HepG2 (cell line): ENCODE results near the gene TTC31. TPM values are rescaled to one million over a fixed set of nuclear protein-coding genes. Genes with fewer than 3 reads are reported as not detected.
A peak's percentile ranks its signal among the peaks of the same experiment; 100 is the strongest.

Experiments used
- AKNA ChIP-seq: sonication (generic); formaldehyde crosslinking; IDR thresholded peaks from 2 replicates; pipeline ENCODE4 v1.4.0; 2020; ENCODE audit warnings: missing genetic modification reagents, borderline replicate concordance
- CAMTA2 ChIP-seq: sonication (generic); formaldehyde crosslinking; IDR thresholded peaks from 2 replicates; pipeline ENCODE4 v1.4.0; 2020; ENCODE audit warnings: mild to moderate bottlenecking, missing genetic modification reagents, borderline replicate concordance
- ETV6 ChIP-seq: sonication (generic); formaldehyde crosslinking; conservative IDR thresholded peaks from 2 replicates; pipeline ENCODE4 v1.4.0; 2020; ENCODE audit warnings: missing genetic modification reagents
- HMG20A ChIP-seq: IDR thresholded peaks from 2 replicates; pipeline ENCODE4 v1.6.1; 2016; ENCODE audit warnings: borderline replicate concordance
- HOXA5 ChIP-seq: sonication (generic); formaldehyde crosslinking; IDR thresholded peaks from 2 replicates; pipeline ENCODE4 v1.4.0; 2020; ENCODE audit warnings: missing genetic modification reagents
- NR1H2 ChIP-seq: sonication (generic); formaldehyde crosslinking; IDR thresholded peaks from 2 replicates; pipeline ENCODE4 v1.8.1; 2022; ENCODE audit warnings: low read depth, missing genetic modification reagents, borderline replicate concordance
- REXO4 ChIP-seq: sonication (generic); formaldehyde crosslinking; IDR thresholded peaks from 2 replicates; pipeline ENCODE4 v1.8.0; 2022; ENCODE audit warnings: missing genetic modification reagents, mild to moderate bottlenecking, borderline replicate concordance
- RNF219 ChIP-seq: sonication (generic); formaldehyde crosslinking; IDR thresholded peaks from 2 replicates; pipeline ENCODE4 v1.5.0; 2020; ENCODE audit warnings: mild to moderate bottlenecking, missing genetic modification reagents
- ZBTB25 ChIP-seq: IDR thresholded peaks from 2 replicates; pipeline ENCODE4 v1.6.1; 2018; ENCODE audit warnings: missing genetic modification reagents
- ZFP62 ChIP-seq: sonication (generic); formaldehyde crosslinking; IDR thresholded peaks from 2 replicates; pipeline ENCODE4 v1.4.0; 2020; ENCODE audit warnings: missing genetic modification reagents
- ZKSCAN1 ChIP-seq: fragments of 150-350 bp; IDR thresholded peaks from 2 replicates; pipeline ENCODE4 v1.6.1; 2014; ENCODE audit warnings: low read length
- ZMAT5 ChIP-seq: sonication (generic); formaldehyde crosslinking; IDR thresholded peaks from 2 replicates; pipeline ENCODE4 v1.5.0; 2020; ENCODE audit warnings: mild to moderate bottlenecking, low read depth, missing genetic modification reagents, borderline replicate concordance
- ZNF343 ChIP-seq: sonication (generic); formaldehyde crosslinking; IDR thresholded peaks from 2 replicates; pipeline ENCODE4 v1.4.0; 2020; ENCODE audit warnings: mild to moderate bottlenecking, missing genetic modification reagents
- ZNF577 ChIP-seq: sonication (generic); formaldehyde crosslinking; IDR thresholded peaks from 2 replicates; pipeline ENCODE4 v1.4.0; 2020; ENCODE audit warnings: mild to moderate bottlenecking, low read depth, missing genetic modification reagents, borderline replicate concordance
- ZNF652 ChIP-seq: IDR thresholded peaks from 2 replicates; pipeline ENCODE4 v1.6.1; 2016; ENCODE audit warnings: low read depth, borderline replicate concordance
- ZSCAN12 ChIP-seq: sonication (generic); formaldehyde crosslinking; IDR thresholded peaks from 2 replicates; pipeline ENCODE4 v1.9.0; 2021; ENCODE audit warnings: mild to moderate bottlenecking, missing genetic modification reagents
- polyA plus RNA-seq, 8 experiments: library from polyadenylated mRNA; depleted of rRNA in 3 of 8; stranded (reverse) in 7 of 8; unstranded in 1 of 8; fragments of >200 nt; fragmentation: Illumina TruSeq in 4 of 8; extraction: Trizol in 4 of 8; gene quantifications; 2 replicates each; pipeline versions ENCODE4 v1.2.1 to v1.2.3, GENCODE V29; 2011 to 2016; ENCODE audit warnings: low read depth in 4 of 8, missing spikeins in 1 of 8, mixed read lengths in 1 of 8; ENCODE audit not compliant: insufficient read depth in 1 of 8
- total RNA-seq, 5 experiments: library from RNA; depleted of rRNA; stranded (reverse); fragments of >200 nt; fragmentation: Illumina TruSeq; extraction: Trizol; gene quantifications; 2 replicates each; pipeline ENCODE4 v1.2.3, GENCODE V29; 2016; ENCODE audit warnings: low read depth in 1 of 5

The TTC31 gene
- total and polyA plus RNA-seq, 2 of the 13 experiments (the other 11 are each of a cell fraction or from before 2014, with no cell fraction given), result 28.3 to 39.5 TPM

GRCh38 chr2:74525717-74526648 is 43.1 kb downstream of the TTC31 start, which contains the start of gene DQX1 (continued):
- TF ChIP-seq RNF219 (CRISPR knock-in tag) (no peak), HMG20A (no peak), ETV6 (CRISPR knock-in tag) (peak; percentile 44; the same call in 1 of the 2 replicates), ZKSCAN1 (no peak), CAMTA2 (CRISPR knock-in tag) (no peak), ZNF343 (CRISPR knock-in tag) (0 out of 2 replicates have a peak, but pooled peaks have one; percentile 27), ZNF577 (CRISPR knock-in tag) (no peak), AKNA (CRISPR knock-in tag) (no peak), ZBTB25 (no peak; the same call in 1 of the 2 replicates), HOXA5 (CRISPR knock-in tag) (no peak), ZFP62 (CRISPR knock-in tag) (no peak), NR1H2 (CRISPR knock-in tag) (no peak), ZMAT5 (CRISPR knock-in tag) (no peak), ZSCAN12 (CRISPR knock-in tag) (no peak), ZNF652 (CRISPR knock-in tag) (0 out of 2 replicates have a peak, but pooled peaks have one; percentile 34), REXO4 (CRISPR knock-in tag) (no peak)
